ENCODE measurements around the gene COX14.

The COX14 gene

DNA sequence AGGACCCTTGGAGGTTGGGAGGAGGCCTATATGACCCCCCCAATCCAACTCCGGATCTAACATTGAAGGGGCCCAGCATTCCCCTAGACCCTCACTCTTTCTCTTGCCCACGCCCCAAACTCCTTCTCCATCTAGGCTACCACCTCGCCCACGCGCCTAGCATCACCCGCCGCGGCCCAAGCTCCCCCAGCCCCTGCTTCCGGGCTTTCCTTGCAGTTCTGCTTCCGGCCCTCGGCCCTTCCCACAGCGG lies 54.7 kb downstream of the COX14 start:
- H3K4me1 ChIP-seq (ENCODE audit: control insufficient read depth, insufficient read depth, low read length), result peaks cover 3% of the 10 kb centered on the region; the same call in 1 of the 2 replicates
- ChIA-PET CTCF (interaction anchor here (0.5 to 4.6 kb wide), 6 partner anchors 9 to 152 kb away, joined by 3 to 32 read pairs (median 3); partner anchors contain the start of gene COX14), POLR2A (interaction anchor here (0.6 to 2.5 kb wide), 12 partner anchors 9 to 426 kb away, joined by 3 to 55 read pairs (median 5); partner anchors contain the start of genes COX14, SMARCD1 and TMBIM6)
- no peaks in the 10 kb centered on the region; a peak in 1 of 3 replicates for H3K36me3 ChIP-seq (ENCODE audit: control insufficient read depth in 2 of 2, insufficient read depth in 1 of 2, low read length in 2 of 2)
- TF ChIP-seq ZNF335 (tag by site-specific recombination; conservative IDR thresholded peaks at IDR 0.05) (peak; percentile 96), ZFHX2 (tag by site-specific recombination; conservative IDR thresholded peaks at IDR 0.05) (peak; percentile 92), ZNF707 (tag by site-specific recombination; IDR thresholded peaks at IDR 0.05) (no peak)
- H3K27ac ChIP-seq (ENCODE audit: extremely low read depth, low read depth, low read length), result peak overlapping the region; percentile 79
- no peaks in the 10 kb centered on the region for H3K9me3 ChIP-seq (ENCODE audit: control insufficient read depth, insufficient read depth, low read depth, low read length)
- peak overlapping the region; percentile 96 for H3K4me3 ChIP-seq (ENCODE audit: low read depth, low read length)

GRCh38 chr12:50167049-50167828 lies 55.2 kb downstream of the COX14 start, which contains the start of gene CERS5:
Gene CERS5, minus strand, starts transcription at chr12:50167369. Its CDS starts 72 bp downstream, at chr12:50167297.
- CTCF ChIA-PET, result interaction anchor here (0.6 to 4.6 kb wide), 11 partner anchors 8 to 151 kb away, joined by 3 to 32 read pairs (median 3); partner anchors contain the start of genes COX14, GPD1 and SMARCD1
- POLR2A ChIA-PET, result interaction anchor here (0.6 to 2.5 kb wide), 16 partner anchors 9 to 426 kb away, joined by 3 to 55 read pairs (median 4); partner anchors contain the start of genes COX14, NCKAP5L, SMARCD1 and TMBIM6
- TF ChIP-seq ZNF785 (tag by site-specific recombination; IDR thresholded peaks at IDR 0.05) (no peak), ZNF529 (tag by site-specific recombination; IDR thresholded peaks at IDR 0.05; ENCODE audit: insufficient replicate concordance) (no peak), GFI1B (tag by site-specific recombination; IDR thresholded peaks at IDR 0.05) (no peak), ZBTB6 (tag by site-specific recombination; IDR thresholded peaks at IDR 0.05) (no peak), ZNF146 (tag by site-specific recombination; IDR thresholded peaks at IDR 0.05) (no peak), ZNF623 (tag by site-specific recombination; IDR thresholded peaks at IDR 0.05) (no peak), ZNF391 (tag by site-specific recombination; IDR thresholded peaks at IDR 0.05; ENCODE audit: borderline replicate concordance, low read depth) (0 out of 2 replicates have a peak, but pooled peaks have one; percentile 54), ZNF223 (tag by site-specific recombination; IDR thresholded peaks at IDR 0.05) (no peak), ZNF610 (tag by site-specific recombination; IDR thresholded peaks at IDR 0.05; ENCODE audit: borderline replicate concordance) (peak; percentile 85), PRDM6 (tag by site-specific recombination; IDR thresholded peaks at IDR 0.05) (no peak), ZEB2 (tag by site-specific recombination; IDR thresholded peaks at IDR 0.05) (peak; percentile 67; the same call in 1 of the 2 replicates), ZNF521 (tag by site-specific recombination; IDR thresholded peaks at IDR 0.05) (no peak), GLIS1 (tag by site-specific recombination; IDR thresholded peaks at IDR 0.05) (peak; percentile 69), TRIM28 (IDR thresholded peaks at IDR 0.05; ENCODE audit: borderline replicate concordance, low read length) (no peak), KLF7 (tag by site-specific recombination; IDR thresholded peaks at IDR 0.05; ENCODE audit: borderline replicate concordance) (peak; percentile 84), ZBTB20 (tag by site-specific recombination; IDR thresholded peaks at IDR 0.05) (peak; percentile 100)
- TF ChIP-seq, protein P1, sequence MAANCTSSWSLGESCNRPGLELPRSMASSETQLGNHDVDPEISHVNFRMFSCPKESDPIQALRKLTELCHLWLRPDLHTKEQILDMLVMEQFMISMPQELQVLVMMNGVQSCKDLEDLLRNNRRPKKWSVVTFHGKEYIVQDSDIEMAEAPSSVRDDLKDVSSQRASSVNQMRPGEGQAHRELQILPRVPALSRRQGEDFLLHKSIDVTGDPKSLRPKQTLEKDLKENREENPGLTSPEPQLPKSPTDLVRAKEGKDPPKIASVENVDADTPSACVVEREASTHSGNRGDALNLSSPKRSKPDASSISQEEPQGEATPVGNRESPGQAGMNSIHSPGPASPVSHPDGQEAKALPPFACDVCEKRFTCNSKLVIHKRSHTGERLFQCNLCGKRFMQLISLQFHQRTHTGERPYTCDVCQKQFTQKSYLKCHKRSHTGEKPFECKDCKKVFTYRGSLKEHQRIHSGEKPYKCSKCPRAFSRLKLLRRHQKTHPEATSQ (tag by site-specific recombination; IDR thresholded peaks at IDR 0.05), result no peak
- TF ChIP-seq, protein P2, sequence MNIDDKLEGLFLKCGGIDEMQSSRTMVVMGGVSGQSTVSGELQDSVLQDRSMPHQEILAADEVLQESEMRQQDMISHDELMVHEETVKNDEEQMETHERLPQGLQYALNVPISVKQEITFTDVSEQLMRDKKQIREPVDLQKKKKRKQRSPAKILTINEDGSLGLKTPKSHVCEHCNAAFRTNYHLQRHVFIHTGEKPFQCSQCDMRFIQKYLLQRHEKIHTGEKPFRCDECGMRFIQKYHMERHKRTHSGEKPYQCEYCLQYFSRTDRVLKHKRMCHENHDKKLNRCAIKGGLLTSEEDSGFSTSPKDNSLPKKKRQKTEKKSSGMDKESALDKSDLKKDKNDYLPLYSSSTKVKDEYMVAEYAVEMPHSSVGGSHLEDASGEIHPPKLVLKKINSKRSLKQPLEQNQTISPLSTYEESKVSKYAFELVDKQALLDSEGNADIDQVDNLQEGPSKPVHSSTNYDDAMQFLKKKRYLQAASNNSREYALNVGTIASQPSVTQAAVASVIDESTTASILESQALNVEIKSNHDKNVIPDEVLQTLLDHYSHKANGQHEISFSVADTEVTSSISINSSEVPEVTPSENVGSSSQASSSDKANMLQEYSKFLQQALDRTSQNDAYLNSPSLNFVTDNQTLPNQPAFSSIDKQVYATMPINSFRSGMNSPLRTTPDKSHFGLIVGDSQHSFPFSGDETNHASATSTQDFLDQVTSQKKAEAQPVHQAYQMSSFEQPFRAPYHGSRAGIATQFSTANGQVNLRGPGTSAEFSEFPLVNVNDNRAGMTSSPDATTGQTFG (tag by site-specific recombination; IDR thresholded peaks at IDR 0.05; ENCODE audit: borderline replicate concordance), result no peak
- TF ChIP-seq, protein P3, sequence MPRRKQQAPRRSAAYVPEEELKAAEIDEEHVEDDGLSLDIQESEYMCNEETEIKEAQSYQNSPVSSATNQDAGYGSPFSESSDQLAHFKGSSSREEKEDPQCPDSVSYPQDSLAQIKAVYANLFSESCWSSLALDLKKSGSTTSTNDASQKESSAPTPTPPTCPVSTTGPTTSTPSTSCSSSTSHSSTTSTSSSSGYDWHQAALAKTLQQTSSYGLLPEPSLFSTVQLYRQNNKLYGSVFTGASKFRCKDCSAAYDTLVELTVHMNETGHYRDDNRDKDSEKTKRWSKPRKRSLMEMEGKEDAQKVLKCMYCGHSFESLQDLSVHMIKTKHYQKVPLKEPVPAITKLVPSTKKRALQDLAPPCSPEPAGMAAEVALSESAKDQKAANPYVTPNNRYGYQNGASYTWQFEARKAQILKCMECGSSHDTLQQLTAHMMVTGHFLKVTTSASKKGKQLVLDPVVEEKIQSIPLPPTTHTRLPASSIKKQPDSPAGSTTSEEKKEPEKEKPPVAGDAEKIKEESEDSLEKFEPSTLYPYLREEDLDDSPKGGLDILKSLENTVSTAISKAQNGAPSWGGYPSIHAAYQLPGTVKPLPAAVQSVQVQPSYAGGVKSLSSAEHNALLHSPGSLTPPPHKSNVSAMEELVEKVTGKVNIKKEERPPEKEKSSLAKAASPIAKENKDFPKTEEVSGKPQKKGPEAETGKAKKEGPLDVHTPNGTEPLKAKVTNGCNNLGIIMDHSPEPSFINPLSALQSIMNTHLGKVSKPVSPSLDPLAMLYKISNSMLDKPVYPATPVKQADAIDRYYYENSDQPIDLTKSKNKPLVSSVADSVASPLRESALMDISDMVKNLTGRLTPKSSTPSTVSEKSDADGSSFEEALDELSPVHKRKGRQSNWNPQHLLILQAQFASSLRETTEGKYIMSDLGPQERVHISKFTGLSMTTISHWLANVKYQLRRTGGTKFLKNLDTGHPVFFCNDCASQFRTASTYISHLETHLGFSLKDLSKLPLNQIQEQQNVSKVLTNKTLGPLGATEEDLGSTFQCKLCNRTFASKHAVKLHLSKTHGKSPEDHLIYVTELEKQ (tag by site-specific recombination; IDR thresholded peaks at IDR 0.05; ENCODE audit: borderline replicate concordance), result no peak

More at GRCh38 chr12:50167049-50167828, 55.2 kb downstream of the COX14 start, which contains the start of gene CERS5:
- Histone ChIP-seq H3K4me3 (ENCODE audit: low read depth, low read length) (peak within 1 kb of the TSS; percentile 96), H3K36me3 (ENCODE audit: control insufficient read depth in 2 of 2, insufficient read depth in 1 of 2, low read length in 2 of 2) (no peaks in the 10 kb centered on the region; a peak in 1 of 3 replicates), H3K27ac (ENCODE audit: extremely low read depth, low read depth, low read length) (peak within 1 kb of the TSS; percentile 84), H3K9me3 (ENCODE audit: control insufficient read depth, insufficient read depth, low read depth, low read length) (no peaks in the 10 kb centered on the region), H3K4me1 (ENCODE audit: control insufficient read depth, insufficient read depth, low read length) (peaks cover 3% of the 10 kb centered on the region; the same call in 1 of the 2 replicates)

All from HEK293 (cell line).